ENCODE measurements around the gene PASK. TPM values are rescaled to one million over a fixed set of nuclear protein-coding genes. Genes with fewer than 3 reads are reported as not detected.
A peak's percentile ranks its signal among the peaks of the same experiment; 100 is the strongest.

The PASK gene
- total RNA-seq, 1 donor from 2014 or later: 20.3 TPM

- no peak for DNase-seq (ENCODE audit: low spot score)
- Histone ChIP-seq H3K9me3 (ENCODE audit: low read depth) (no peaks in the 10 kb centered on the region), H3K9ac (peak overlapping the region; percentile 14), H3K27me3 (peaks cover 10% of the 10 kb centered on the region), H3K36me3 (no peaks in the 10 kb centered on the region), H3K4me1 (peaks cover 10% of the 10 kb centered on the region), H3K4me3 (peak overlapping the region; percentile 87), H3K4me2 (peak overlapping the region; percentile 88), H4K20me1 (ENCODE audit: low read depth) (peaks cover 9% of the 10 kb centered on the region), H3K27ac (no peak overlapping the region), H3K79me2 (ENCODE audit: low read depth) (peaks cover 43% of the 10 kb centered on the region), H3F3A (ENCODE audit: low read depth) (peaks cover 5% of the 10 kb centered on the region), H2AFZ (replicated peaks) (peak overlapping the region; percentile 75)
- H3K9me3 Mint-ChIP-seq: no peaks in the 10 kb centered on the region
- H3K36me3 Mint-ChIP-seq: no peaks in the 10 kb centered on the region
- H3K27me3 Mint-ChIP-seq (ENCODE audit: insufficient read depth, low read depth): peaks cover 3% of the 10 kb centered on the region
- TF ChIP-seq EZH2phosphoT487 (IDR thresholded peaks at IDR 0.05): no peak
- no peak for TF ChIP-seq EZH2 (IDR thresholded peaks at IDR 0.05)
- no peak for TF ChIP-seq CTCF (IDR thresholded peaks at IDR 0.05)
- peak overlapping the region; percentile 98 for H3K4me3 Mint-ChIP-seq
- no peak overlapping the region for H3K27ac Mint-ChIP-seq
- peaks cover 25% of the 10 kb centered on the region for H3K4me1 Mint-ChIP-seq
Measured at GRCh38 chr2:241148239-241148638, 1.0 kb downstream of the PASK start.

GRCh38 chr2:241147336-241147735, 1.9 kb downstream of the PASK start:
- H3K36me3 Mint-ChIP-seq: no peaks in the 10 kb centered on the region
- peak overlapping the region; percentile 98 for H3K4me3 Mint-ChIP-seq
- peaks cover 32% of the 10 kb centered on the region for H3K4me1 Mint-ChIP-seq

DNA sequence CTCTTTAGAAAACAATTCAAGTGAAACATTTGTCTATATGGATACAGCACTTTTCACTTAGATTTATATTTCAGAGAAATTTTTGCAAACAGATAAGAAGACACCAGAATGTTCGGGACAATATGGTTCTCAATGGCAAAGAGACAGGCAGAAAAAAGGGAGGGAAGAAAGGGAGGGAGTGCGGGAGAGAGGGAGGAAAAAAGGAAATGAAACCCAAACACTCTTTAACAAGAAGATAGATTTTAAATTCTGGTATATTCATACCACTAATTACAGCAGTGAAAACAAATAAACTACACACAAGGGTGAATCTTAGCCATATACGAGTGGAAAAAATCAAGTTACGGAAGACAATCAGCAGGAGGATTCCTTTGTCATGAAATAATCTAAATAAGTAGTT, 3.0 kb downstream of the PASK start:
- H3K4me3 Mint-ChIP-seq: no peak overlapping the region
- H2AFZ ChIP-seq (replicated peaks): no peak overlapping the region
- peaks cover 37% of the 10 kb centered on the region for H3K79me2 ChIP-seq (ENCODE audit: low read depth)
- DNase-seq (ENCODE audit: low spot score): no peak
- TF ChIP-seq CTCF (IDR thresholded peaks at IDR 0.05): no peak
- no peak for TF ChIP-seq EZH2 (IDR thresholded peaks at IDR 0.05)
- no peak for TF ChIP-seq EZH2phosphoT487 (IDR thresholded peaks at IDR 0.05)
- H3K4me1 ChIP-seq: peaks cover 10% of the 10 kb centered on the region
- peaks cover 13% of the 10 kb centered on the region for H4K20me1 ChIP-seq (ENCODE audit: low read depth)
- H3K9ac ChIP-seq: no peak overlapping the region
- H3K36me3 ChIP-seq: no peaks in the 10 kb centered on the region
- H3K27me3 ChIP-seq: peaks cover 10% of the 10 kb centered on the region
- no peaks in the 10 kb centered on the region for H3K9me3 Mint-ChIP-seq
- H3K36me3 Mint-ChIP-seq: peaks cover 4% of the 10 kb centered on the region
- peaks cover 3% of the 10 kb centered on the region for H3K27me3 Mint-ChIP-seq (ENCODE audit: insufficient read depth, low read depth)
- H3K4me2 ChIP-seq: no peak overlapping the region
- H3K9me3 ChIP-seq (ENCODE audit: low read depth): no peaks in the 10 kb centered on the region
- no peak overlapping the region for H3K27ac ChIP-seq
- H3K4me3 ChIP-seq: no peak overlapping the region
- H3K27ac Mint-ChIP-seq: no peak overlapping the region
- H3K4me1 Mint-ChIP-seq: peaks cover 33% of the 10 kb centered on the region
- H3F3A ChIP-seq (ENCODE audit: low read depth): peaks cover 5% of the 10 kb centered on the region

More at GRCh38 chr2:241147336-241147735, 1.9 kb downstream of the PASK start:
- Mint-ChIP-seq H3K27ac (no peak overlapping the region), H3K27me3 (ENCODE audit: insufficient read depth, low read depth) (peaks cover 3% of the 10 kb centered on the region), H3K9me3 (no peaks in the 10 kb centered on the region)
- Histone ChIP-seq H3K79me2 (ENCODE audit: low read depth) (peaks cover 43% of the 10 kb centered on the region), H3K36me3 (no peaks in the 10 kb centered on the region), H3K4me2 (no peak overlapping the region), H3K9ac (no peak overlapping the region), H3K4me3 (no peak overlapping the region), H2AFZ (replicated peaks) (no peak overlapping the region), H3K4me1 (peaks cover 10% of the 10 kb centered on the region), H4K20me1 (ENCODE audit: low read depth) (peaks cover 13% of the 10 kb centered on the region), H3K9me3 (ENCODE audit: low read depth) (no peaks in the 10 kb centered on the region), H3K27me3 (peaks cover 10% of the 10 kb centered on the region), H3K27ac (no peak overlapping the region), H3F3A (ENCODE audit: low read depth) (peaks cover 5% of the 10 kb centered on the region)
- TF ChIP-seq CTCF (IDR thresholded peaks at IDR 0.05) (no peak), EZH2 (IDR thresholded peaks at IDR 0.05) (no peak)
- DNase-seq (ENCODE audit: low spot score): no peak

All from neural progenitor cell (in vitro differentiated cells).